Keratinocyte (primary cell): ENCODE data around the gene CYP2R1. TPM values are rescaled to one million over a fixed set of nuclear protein-coding genes. Genes with fewer than 3 reads are reported as not detected.

Experiments used
- DNase-seq: peaks from one replicate; pipeline ENCODE4 v3.0.0-alpha.2; 2011; ENCODE audit warnings: low read depth, missing footprints, low spot score
- FAIRE-seq: peaks from 2 replicates; lab custom pipeline; 2011; peaks lifted over from hg19 to GRCh38; lab: Jason Lieb, UNC
- H2AFZ ChIP-seq: 2 replicates; pipeline ENCODE4 v1.6.0; 2012; ENCODE audit warnings: low read length, control low read depth, inconsistent platforms; ENCODE audit not compliant: control insufficient read depth
- H3K27ac ChIP-seq: 2 replicates; pipeline ENCODE4 v1.5.1; 2011; ENCODE audit warnings: low read length; ENCODE audit not compliant: control insufficient read depth, insufficient read depth
- H3K27me3 ChIP-seq: 3 replicates; pipeline ENCODE4 v1.6.0; 2011; ENCODE audit warnings: low read length; ENCODE audit not compliant: control insufficient read depth, insufficient read depth; ENCODE audit errors: extremely low read depth
- H3K36me3 ChIP-seq, 2 experiments: 2 replicates in 1 of 2; 3 replicates in 1 of 2; pipeline ENCODE4 v1.5.1; 2011; ENCODE audit warnings: low read length in 2 of 2, mild to moderate bottlenecking in 1 of 2; ENCODE audit not compliant: control insufficient read depth in 2 of 2, insufficient read depth in 2 of 2; ENCODE audit errors: extremely low read depth in 1 of 2
- H3K4me1 ChIP-seq: 3 replicates; pipeline ENCODE4 v1.5.1; 2011; ENCODE audit warnings: low read length; ENCODE audit not compliant: control insufficient read depth, insufficient read depth; ENCODE audit errors: extremely low read depth
- H3K4me2 ChIP-seq: 3 replicates; pipeline ENCODE4 v1.6.0; 2011; ENCODE audit warnings: low read depth, low read length; ENCODE audit not compliant: control insufficient read depth, insufficient read depth; ENCODE audit errors: extremely low read depth
- H3K4me3 ChIP-seq, 3 experiments: fragments of 200-600 bp in 1 of 3; sonication (generic) in 1 of 3; 2 replicates in 2 of 3; 3 replicates in 1 of 3; pipeline ENCODE4 v1.5.1; 2011 to 2016; ENCODE audit warnings: low read length in 3 of 3, mild to moderate bottlenecking in 3 of 3, control low read depth in 2 of 3, inconsistent platforms in 1 of 3, low read depth in 1 of 3, mixed read lengths in 1 of 3, mixed run types in 1 of 3, moderate library complexity in 1 of 3; ENCODE audit not compliant: control insufficient read depth in 2 of 3, insufficient read depth in 2 of 3; ENCODE audit errors: extremely low read depth in 1 of 3
- H3K79me2 ChIP-seq: 2 replicates; pipeline ENCODE4 v1.6.0; 2012; ENCODE audit warnings: low read length; ENCODE audit not compliant: control insufficient read depth, insufficient read depth
- H3K9ac ChIP-seq: 3 replicates; pipeline ENCODE4 v1.6.0; 2011; ENCODE audit warnings: low read length; ENCODE audit not compliant: control insufficient read depth, insufficient read depth; ENCODE audit errors: extremely low read depth
- H3K9me1 ChIP-seq: 3 replicates; pipeline ENCODE4 v1.6.0; 2011; ENCODE audit warnings: low read length; ENCODE audit not compliant: control insufficient read depth, insufficient read depth; ENCODE audit errors: extremely low read depth
- H3K9me3 ChIP-seq: 2 replicates; pipeline ENCODE4 v1.5.1; 2012; ENCODE audit warnings: low read depth, low read length; ENCODE audit not compliant: control insufficient read depth
- H4K20me1 ChIP-seq: 3 replicates; pipeline ENCODE4 v1.6.0; 2011; ENCODE audit warnings: low read length; ENCODE audit not compliant: control insufficient read depth, insufficient read depth; ENCODE audit errors: extremely low read depth
- CTCF ChIP-seq, 3 experiments: IDR thresholded peaks in 1 of 3; conservative IDR thresholded peaks in 1 of 3; optimal IDR thresholded peaks in 1 of 3; 2 replicates in 2 of 3; 3 replicates in 1 of 3; pipeline versions ENCODE3 to v1.5.1; 2011; ENCODE audit warnings: low read length in 3 of 3, mild to moderate bottlenecking in 3 of 3, moderate library complexity in 2 of 3, control low read depth in 1 of 3, inconsistent platforms in 1 of 3; ENCODE audit not compliant: insufficient read depth in 2 of 3; ENCODE audit errors: extremely low read depth in 1 of 3
- EZH2 ChIP-seq: IDR thresholded peaks from one replicate; pipeline ENCODE4 v1.6.1; 2012; ENCODE audit warnings: inconsistent platforms, mild to moderate bottlenecking, low read length, moderate library complexity
- dilution Hi-C: fragments of 300-500 bp; cut with MboI; formaldehyde crosslinking; loops from one replicate; pipeline ENCODE4 v1.7.0; 2020; ENCODE audit warnings: low sequenced_read_pairs; ENCODE audit not compliant: extremely low pct_ligation_motif_present
- polyA plus RNA-seq, 5 experiments: library from polyadenylated mRNA; depleted of rRNA in 3 of 5; stranded (reverse) in 3 of 5; stranded (forward) in 1 of 5; unstranded in 1 of 5; fragments of >200 nt; gene quantifications; 1 replicate in 1 of 5; 2 replicates in 3 of 5; 3 replicates in 1 of 5; pipeline versions ENCODE4 v1.2.1 to v1.2.3, GENCODE V29; 2011 to 2012; ENCODE audit warnings: missing spikeins in 2 of 5, low read depth in 1 of 5, low replicate concordance in 1 of 5

CYP2R1 gene
- polyA plus RNA-seq, 1 donor (not counting 4 experiments of a cell fraction or from before 2014, with no cell fraction given): 15.5 TPM

GRCh38 chr11:14930369-14930768 is 38.3 kb upstream of the CYP2R1 start:
- Histone ChIP-seq H3K27me3 (no peaks in the 10 kb centered on the region), H2AFZ (no peak overlapping the region), H3K9me1 (no peaks in the 10 kb centered on the region), H3K4me2 (no peak overlapping the region), H4K20me1 (no peaks in the 10 kb centered on the region), H3K9me3 (peaks cover 2% of the 10 kb centered on the region), H3K9ac (no peak overlapping the region), H3K36me3 (no peaks in the 10 kb centered on the region), H3K4me3 (no peak overlapping the region), H3K4me1 (no peaks in the 10 kb centered on the region), H3K27ac (no peak overlapping the region), H3K79me2 (no peaks in the 10 kb centered on the region)
- no peak for DNase-seq
- dilution Hi-C loops: no loop called here
- TF ChIP-seq EZH2 (no peak), CTCF (optimal IDR thresholded peaks at IDR 0.05 in 1 of 3, IDR thresholded peaks at IDR 0.05 in 1 of 3, conservative IDR thresholded peaks at IDR 0.05 in 1 of 3; ENCODE audit: extremely low read depth in 1 of 3, insufficient read depth in 2 of 3, low read length in 3 of 3) (no peak)
- no peak for FAIRE-seq

- no peak overlapping the region for H3K27ac ChIP-seq
- H3K4me1 ChIP-seq: no peaks in the 10 kb centered on the region
- no peak overlapping the region for H3K9ac ChIP-seq
- peaks cover 2% of the 10 kb centered on the region for H3K9me3 ChIP-seq
- dilution Hi-C loops: no loop called here
- FAIRE-seq (no peak), DNase-seq (no peak)
- H3K4me2 ChIP-seq: no peak overlapping the region
- no peaks in the 10 kb centered on the region for H3K9me1 ChIP-seq
- H3K27me3 ChIP-seq: no peaks in the 10 kb centered on the region
- no peaks in the 10 kb centered on the region for H3K36me3 ChIP-seq
- no peak overlapping the region for H2AFZ ChIP-seq
- H4K20me1 ChIP-seq: no peaks in the 10 kb centered on the region
- TF ChIP-seq EZH2 (no peak), CTCF (optimal IDR thresholded peaks at IDR 0.05 in 1 of 3, IDR thresholded peaks at IDR 0.05 in 1 of 3, conservative IDR thresholded peaks at IDR 0.05 in 1 of 3; ENCODE audit: extremely low read depth in 1 of 3, insufficient read depth in 2 of 3, low read length in 3 of 3) (no peak)
- H3K79me2 ChIP-seq: no peaks in the 10 kb centered on the region
- no peak overlapping the region for H3K4me3 ChIP-seq
Measured at GRCh38 chr11:14927146-14927545, 35.1 kb upstream of the CYP2R1 start.
